Tongue (tissue), 2 donors: ENCODE data around the gene CRABP1. TPM values are rescaled to one million over a fixed set of nuclear protein-coding genes. Genes with fewer than 3 reads are reported as not detected.
"Not testable (repeated sequence)": the region's sequence is repeated elsewhere in the genome, so short reads cannot be mapped to it uniquely, and the experiment has no call there.

Experiments
- DNase-seq: peaks from one replicate; pipeline ENCODE4 v3.0.0-alpha.2; 2015
- total RNA-seq: library from RNA; depleted of rRNA; stranded (reverse); fragments of >200 nt; gene quantifications from one replicate; pipeline ENCODE4 v1.2.3, GENCODE V29; 2014

Gene CRABP1
- total RNA-seq, 1 donor from 2014 or later = 21.6 TPM

DNA sequence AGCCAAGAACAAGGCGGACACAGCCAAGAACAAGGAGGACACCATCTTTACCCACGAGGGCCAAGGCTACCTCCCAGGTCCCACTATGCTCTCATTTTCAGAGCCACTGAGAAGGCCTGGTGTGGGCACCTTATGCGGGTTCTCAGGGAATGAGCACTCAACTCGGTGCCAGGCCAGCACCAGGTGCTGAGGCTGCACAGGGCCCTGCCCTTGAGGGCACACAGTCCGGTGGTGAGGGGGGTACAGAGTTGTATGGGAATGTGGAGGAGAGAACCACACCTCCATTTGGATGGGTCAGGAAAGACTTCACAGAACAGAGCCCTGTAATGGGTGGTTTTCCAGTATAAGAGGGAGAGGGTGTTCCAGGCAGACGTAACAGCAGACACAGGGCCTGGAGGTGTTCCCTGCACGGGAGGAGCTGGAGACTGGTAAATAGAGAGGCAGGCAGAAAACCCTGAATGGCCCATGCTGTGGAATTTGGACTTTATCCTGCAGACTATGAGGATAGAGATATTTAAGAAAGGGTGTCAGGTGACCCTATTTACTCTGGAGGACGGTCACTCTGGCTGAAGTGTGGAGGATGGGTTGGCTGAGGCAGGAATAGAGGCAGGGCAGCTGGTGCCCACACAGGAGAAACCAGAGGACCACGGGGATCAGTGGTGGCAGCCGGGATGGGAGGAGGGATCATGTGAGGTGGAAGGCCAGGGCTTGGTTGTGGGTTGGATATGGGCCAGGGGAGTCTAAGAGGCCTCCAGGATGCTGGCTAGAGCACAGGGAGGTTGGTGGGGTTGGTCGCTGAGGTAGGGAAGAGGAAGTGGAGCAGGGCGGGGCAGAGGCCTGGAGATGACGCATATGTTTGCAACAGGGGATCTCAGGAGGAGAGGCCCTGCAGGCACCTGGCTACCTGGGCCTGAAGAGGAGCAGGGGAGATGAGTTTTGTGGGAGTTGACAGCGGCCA lies 34.6 kb downstream of the CRABP1 start:
- no peak for DNase-seq

- DNase-seq = not testable (repeated sequence)
Measured at GRCh38 chr15:78380143-78380542, 40.0 kb downstream of the CRABP1 start.

- DNase-seq = no peak
Measured at GRCh38 chr15:78382114-78382880, 42.1 kb downstream of the CRABP1 start.

DNA sequence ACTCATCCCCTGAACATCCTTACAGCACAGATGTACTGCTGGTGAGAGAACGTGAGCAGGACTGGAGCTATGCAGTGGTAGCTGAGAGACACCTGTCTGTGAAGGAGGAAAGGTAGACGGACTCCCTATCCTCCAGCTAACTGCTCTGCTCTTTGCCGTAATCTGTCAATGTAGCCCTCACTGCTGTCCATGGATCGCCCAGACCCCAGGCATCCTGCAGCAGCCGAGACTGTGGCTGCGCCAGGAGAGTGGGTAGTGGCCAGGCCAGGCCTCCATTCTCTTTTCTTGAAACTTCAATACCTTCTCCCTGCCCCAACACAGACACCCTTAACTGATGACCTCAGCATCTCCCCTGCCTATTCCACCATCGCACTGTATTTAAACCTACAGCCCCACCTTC lies 44.5 kb downstream of the CRABP1 start:
- no peak for DNase-seq

DNA sequence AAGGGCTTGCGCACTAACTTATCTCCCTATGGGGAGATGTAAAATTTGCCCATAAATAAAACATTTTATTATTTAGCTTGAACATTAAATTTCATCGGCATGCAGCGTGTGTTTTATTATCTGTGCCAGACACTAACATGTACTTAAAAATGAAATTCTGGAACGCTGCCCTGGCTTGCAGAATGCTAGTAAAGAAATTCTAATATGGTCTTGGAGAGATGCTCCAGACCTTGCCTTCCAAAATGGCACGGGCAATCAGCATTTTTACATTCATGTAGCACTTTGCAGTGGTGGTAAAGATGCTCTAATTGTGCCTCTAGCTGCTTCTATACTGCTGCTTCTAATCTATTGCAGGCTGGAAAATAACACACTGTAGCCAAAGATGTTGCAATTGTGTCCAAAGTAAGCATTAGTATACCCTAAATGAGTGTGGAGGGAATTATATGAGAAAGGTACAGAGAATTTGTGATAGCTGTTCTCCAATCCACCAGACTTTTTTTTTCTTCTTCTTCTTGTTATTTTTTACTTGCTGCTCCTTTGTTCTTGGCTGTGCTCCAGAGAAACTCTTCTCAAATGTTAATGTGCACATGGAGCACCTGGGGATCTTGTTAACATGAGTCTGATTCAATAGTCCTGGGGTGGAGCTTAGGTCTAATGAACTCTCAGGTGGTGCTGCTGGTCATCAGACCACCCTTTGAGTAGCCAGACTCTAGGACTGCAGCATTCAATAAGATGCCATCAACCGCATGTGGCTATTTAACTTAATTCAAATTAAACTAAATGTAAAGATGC lies 47.3 kb downstream of the CRABP1 start:
- peak; percentile 73 for DNase-seq

- DNase-seq = no peak
Measured at GRCh38 chr15:78388865-78389264, 48.7 kb downstream of the CRABP1 start.

- DNase-seq = peak; percentile 90
Measured at GRCh38 chr15:78389322-78389721, 49.2 kb downstream of the CRABP1 start.

DNA sequence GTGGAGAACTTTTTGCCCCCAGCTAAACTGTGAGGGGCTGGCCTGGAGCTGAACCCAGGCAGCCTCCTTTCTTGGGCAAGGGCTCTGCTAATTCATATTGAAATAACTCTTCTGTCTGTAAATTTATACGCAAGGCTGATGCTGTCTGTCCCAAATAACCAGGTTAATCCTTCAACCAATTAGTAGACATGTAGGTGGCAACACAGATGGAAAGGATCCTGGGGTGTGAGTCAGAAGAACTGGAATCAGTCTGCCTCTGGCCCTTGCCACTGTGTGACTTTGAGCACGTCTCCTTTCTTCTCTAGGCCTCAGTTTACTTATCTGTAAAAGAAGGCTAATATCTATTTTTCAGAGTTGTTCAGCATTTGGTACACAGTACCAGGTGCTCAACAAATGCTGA lies 49.6 kb downstream of the CRABP1 start:
- no peak for DNase-seq

DNA sequence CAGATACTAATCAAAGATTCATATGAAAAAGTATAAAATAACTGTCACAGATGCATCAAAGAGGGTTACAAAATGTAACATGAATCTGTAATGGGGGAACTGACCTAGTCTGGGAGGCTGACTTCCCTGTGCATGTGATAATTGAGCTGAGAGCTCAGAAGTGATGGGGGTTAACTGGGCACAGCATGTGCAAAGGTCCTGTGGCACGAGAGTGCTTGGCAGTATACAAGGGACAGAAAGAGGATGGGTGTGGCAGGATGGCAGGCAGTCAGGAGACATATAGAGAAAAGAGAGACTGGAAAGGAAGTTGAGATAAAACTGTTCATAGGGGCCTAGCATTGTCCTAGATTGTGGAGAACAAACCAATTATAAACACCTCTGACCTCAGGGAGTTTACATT lies 50.1 kb downstream of the CRABP1 start:
- DNase-seq = no peak

DNA sequence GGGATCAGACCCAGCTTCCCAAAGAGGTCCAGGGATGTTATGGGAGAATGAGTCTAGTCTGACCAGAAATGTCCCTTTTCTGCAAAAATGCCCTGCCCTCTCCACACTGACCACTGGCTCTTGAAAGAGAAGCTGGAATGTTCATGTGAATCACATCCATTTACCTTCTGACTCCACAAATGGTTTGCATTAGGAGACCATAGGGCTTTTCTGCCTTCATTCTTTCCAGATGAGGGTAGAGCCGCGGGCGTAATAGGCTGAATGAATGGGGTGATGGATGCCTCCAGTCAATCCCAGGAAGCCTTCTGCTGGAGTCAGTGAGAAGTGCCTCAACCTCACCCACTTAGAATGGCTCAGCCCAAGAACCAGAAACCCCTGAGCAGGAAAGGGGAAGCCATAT lies 50.7 kb downstream of the CRABP1 start:
- DNase-seq = no peak

GRCh38 chr15:78391781-78392180 lies 51.6 kb downstream of the CRABP1 start:
- no peak for DNase-seq

DNA sequence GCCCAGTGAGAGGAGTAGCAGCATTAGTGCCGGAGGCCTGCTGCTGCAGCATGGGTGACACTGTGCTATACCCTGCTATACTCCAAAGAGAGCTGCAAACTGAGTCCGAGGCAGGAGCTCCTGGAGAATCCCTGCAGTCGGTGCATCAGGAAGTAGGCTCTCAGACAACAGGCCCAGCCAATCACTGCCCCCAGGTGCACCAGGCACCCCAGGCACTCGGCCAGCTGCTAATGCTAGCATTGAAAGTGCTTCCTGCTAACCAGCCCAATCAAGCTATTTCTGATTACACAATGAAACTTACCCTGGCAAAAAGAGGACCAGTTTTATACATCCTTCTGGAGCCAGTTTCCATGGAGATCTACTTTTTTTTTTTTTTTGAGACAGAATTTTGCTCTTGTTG lies 52.3 kb downstream of the CRABP1 start:
- DNase-seq = no peak

DNA sequence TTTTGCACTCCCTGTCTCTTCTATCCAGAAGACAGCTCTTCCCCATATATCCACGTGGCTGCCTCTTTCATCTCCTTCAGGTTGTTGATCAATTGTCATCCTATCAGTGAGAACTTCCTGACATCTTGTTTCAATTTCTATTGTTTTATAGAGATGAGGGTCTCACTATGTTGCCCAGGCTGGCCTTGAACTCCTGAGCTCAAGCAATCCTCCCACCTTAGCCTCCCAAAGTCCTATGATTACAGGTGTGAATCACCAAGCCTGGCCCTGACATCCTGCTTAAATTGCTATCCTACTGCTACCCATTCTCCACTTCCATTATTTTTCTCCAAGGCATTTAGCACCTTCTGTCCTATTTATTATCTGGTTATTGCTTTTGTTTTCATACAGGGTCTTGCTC lies 53.0 kb downstream of the CRABP1 start:
- no peak for DNase-seq

DNA sequence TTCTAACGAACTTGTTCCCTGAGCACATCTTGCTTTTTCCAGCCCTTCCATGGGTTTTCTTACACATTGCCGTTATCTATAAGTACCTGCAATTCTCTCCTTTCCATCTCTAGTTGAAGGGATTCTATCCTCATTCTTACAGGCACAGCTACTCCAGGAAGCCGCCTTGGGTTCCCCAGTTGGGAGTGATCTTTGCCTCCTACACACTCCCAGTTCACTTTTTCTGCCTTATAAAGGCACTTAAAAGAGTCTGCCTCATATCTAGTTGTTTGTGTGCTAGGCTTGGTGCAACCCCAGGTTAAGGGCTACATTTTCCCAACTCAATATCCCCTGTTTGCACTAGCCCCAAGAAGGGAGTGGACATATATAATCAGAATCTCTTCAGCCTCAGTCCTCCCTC lies 53.9 kb downstream of the CRABP1 start:
- DNase-seq = no peak

DNA sequence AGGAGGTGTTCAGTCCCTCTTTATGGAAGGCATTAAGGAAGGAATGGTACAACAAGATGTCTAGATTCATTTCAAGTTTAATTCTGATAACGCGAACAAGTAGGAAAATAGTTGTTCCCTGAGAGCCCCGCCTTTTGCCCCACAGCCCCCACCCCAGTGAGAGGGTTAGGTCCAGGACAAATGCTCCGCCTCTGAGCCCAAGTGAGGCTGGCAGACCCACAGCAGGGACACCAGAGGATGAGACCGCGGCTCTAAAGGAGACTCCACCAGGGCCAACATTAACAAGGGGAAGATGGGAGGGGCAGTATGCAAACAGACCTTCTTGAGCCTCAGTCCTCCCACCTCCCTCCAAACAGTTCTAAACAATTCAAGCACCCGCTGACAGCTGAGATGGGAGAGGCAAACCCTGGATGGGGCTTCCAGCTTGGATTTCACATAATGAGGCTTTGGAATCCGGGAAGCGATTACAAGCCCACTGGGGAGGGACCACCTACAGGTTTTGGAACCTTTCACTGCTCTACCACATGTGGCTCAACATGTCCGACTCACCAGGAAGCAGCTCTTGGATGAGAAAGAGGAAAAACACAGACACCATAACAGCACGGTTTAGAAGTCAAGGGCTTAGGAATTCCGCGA lies 54.9 kb downstream of the CRABP1 start:
- peak; percentile 90 for DNase-seq

DNA sequence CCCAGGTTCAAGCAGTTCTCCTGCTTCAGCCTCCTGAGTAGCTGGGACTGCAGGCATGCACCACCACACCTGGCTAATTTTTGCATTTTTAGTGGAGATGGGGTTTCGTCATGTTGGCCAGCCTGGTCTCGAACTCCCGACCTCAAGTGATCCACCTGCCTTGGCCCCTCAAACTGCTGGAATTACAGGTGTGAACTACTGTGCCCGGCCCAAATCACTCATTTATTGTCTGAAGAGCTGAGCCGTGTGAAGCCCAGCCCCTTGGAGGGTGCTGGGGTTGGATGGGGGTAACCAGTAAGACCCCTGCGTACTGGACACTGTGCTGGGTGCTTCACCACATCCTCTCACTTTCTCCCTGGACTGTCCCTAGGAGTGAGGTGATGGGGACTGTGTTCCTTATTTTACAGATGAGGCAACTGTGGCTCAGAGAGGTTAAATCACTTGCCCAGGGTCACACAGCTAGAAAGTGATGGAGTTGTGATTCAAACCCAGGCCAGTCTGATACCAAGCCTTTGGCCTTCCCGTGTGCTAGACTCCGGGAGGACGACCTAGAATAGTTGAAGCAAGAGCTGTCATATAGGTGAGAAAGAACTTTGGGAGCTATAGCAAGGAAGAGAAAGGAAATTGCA lies 56.1 kb downstream of the CRABP1 start:
- DNase-seq = no peak

- DNase-seq = no peak
Measured at GRCh38 chr15:78396976-78397375, 56.8 kb downstream of the CRABP1 start.

DNA sequence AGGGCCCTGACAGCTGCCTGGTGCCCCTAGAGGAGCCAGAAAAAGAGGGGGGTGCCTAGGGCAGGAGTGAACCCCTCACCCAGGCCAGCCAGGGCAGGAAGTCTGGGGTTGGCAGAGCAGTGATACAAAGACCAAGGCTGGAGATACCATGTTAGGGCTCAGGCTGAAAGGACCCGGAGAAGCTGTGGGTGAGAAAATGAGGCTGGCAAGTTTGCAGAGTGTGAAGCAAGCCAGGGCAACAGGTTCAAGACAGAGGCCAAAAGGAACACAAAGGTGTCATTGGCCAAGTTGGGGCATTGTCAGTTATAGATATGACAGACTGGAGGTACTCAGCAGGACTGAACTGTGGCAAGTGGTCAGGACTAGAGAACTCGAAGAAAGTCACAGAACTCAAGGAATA lies 57.2 kb downstream of the CRABP1 start:
- DNase-seq = no peak
